HG03139 (cell line): ENCODE data around the gene GOT1.

ENCODE experiments used
- ATAC-seq: cut with Tn5 transposase; IDR thresholded peaks from one replicate; pipeline ENCODE4 v1.9.1; 2021; ENCODE audit not compliant: unreplicated experiment

The GOT1 gene

GRCh38 chr10:99430451-99431189 lies at the start of gene GOT1:
GOT1 (minus strand) TSS chr10:99430624; CDS start chr10:99430565, 59 bp downstream.
- ATAC-seq = peak; percentile 93

GRCh38 chr10:99470327-99470726 lies 39.9 kb upstream of the GOT1 start:
- no peak for ATAC-seq

GRCh38 chr10:99467236-99467999 lies 37.0 kb upstream of the GOT1 start:
- ATAC-seq = no peak

- ATAC-seq = no peak
Observed at GRCh38 chr10:99466632-99467223, 36.3 kb upstream of the GOT1 start.

GRCh38 chr10:99461230-99461629 lies 30.8 kb upstream of the GOT1 start:
- ATAC-seq = no peak

- no peak for ATAC-seq
Observed at GRCh38 chr10:99460070-99460469, 29.6 kb upstream of the GOT1 start.

GRCh38 chr10:99459217-99459616 lies 28.8 kb upstream of the GOT1 start:
- ATAC-seq = no peak

GRCh38 chr10:99457813-99458212 lies 27.4 kb upstream of the GOT1 start:
- no peak for ATAC-seq

- ATAC-seq = no peak
Observed at GRCh38 chr10:99456931-99457288, 26.5 kb upstream of the GOT1 start.

GRCh38 chr10:99456207-99456930 lies 25.9 kb upstream of the GOT1 start:
- no peak for ATAC-seq

- no peak for ATAC-seq
Observed at GRCh38 chr10:99451981-99452380, 21.6 kb upstream of the GOT1 start.

- ATAC-seq = no peak
Observed at GRCh38 chr10:99451499-99451788, 21.0 kb upstream of the GOT1 start.

GRCh38 chr10:99450624-99451498 lies 20.4 kb upstream of the GOT1 start:
- no peak for ATAC-seq

GRCh38 chr10:99450156-99450555 lies 19.7 kb upstream of the GOT1 start:
- no peak for ATAC-seq

GRCh38 chr10:99449023-99449422 lies 18.6 kb upstream of the GOT1 start:
- no peak for ATAC-seq

- ATAC-seq = no peak
Observed at GRCh38 chr10:99444383-99445045, 14.1 kb upstream of the GOT1 start.

GRCh38 chr10:99443500-99443899 lies 13.1 kb upstream of the GOT1 start:
- ATAC-seq = no peak

- no peak for ATAC-seq
Observed at GRCh38 chr10:99442394-99442793, 12.0 kb upstream of the GOT1 start.

GRCh38 chr10:99438890-99439289 lies 8.5 kb upstream of the GOT1 start:
- ATAC-seq = no peak

- ATAC-seq = no peak
Observed at GRCh38 chr10:99435986-99436638, 5.7 kb upstream of the GOT1 start.
